HEK293 (cell line): ENCODE measurements around the gene MRPL28.
A peak's percentile ranks its signal among the peaks of the same experiment; 100 is the strongest.
"Not testable (repeated sequence)": the region's sequence is repeated elsewhere in the genome, so short reads cannot be mapped to it uniquely, and the experiment has no call there.

Source experiments
- CTCF ChIA-PET: fragments of 350-600 bp; formaldehyde crosslinking; extraction: SDS; loops from one replicate; lab custom pipeline; 2021; ENCODE audit warnings: antibody characterized with exemption; lab: Yijun Ruan, JAX
- POLR2A ChIA-PET: fragments of 300-600 bp; formaldehyde crosslinking; extraction: SDS; loops from one replicate; lab custom pipeline; 2020; ENCODE audit warnings: antibody characterized with exemption, inconsistent platforms; lab: Yijun Ruan, JAX
- H3K27ac ChIP-seq: fragments of 200-500 bp; sonication (Bioruptor generic); 2 replicates; pipeline ENCODE4 v1.5.1; 2014; ENCODE audit warnings: low read depth, low read length, control low read depth, inconsistent platforms; ENCODE audit errors: extremely low read depth
- H3K36me3 ChIP-seq, 2 experiments: fragments of 200-500 bp in 1 of 2; sonication (Bioruptor generic) in 1 of 2; 1 replicate in 1 of 2; 2 replicates in 1 of 2; pipeline ENCODE4 v1.5.1; 2014 to 2017; ENCODE audit warnings: inconsistent platforms in 2 of 2, low read length in 2 of 2; ENCODE audit not compliant: control insufficient read depth in 2 of 2, insufficient read depth in 1 of 2
- H3K4me1 ChIP-seq: fragments of 200-500 bp; sonication (Bioruptor generic); 2 replicates; pipeline ENCODE4 v1.5.1; 2014; ENCODE audit warnings: mild to moderate bottlenecking, low read length, inconsistent platforms; ENCODE audit not compliant: control insufficient read depth, insufficient read depth
- H3K4me3 ChIP-seq: 2 replicates; pipeline ENCODE4 v1.5.1; 2011; ENCODE audit warnings: low read depth, mild to moderate bottlenecking, control low read depth, low read length, moderate library complexity
- H3K9me3 ChIP-seq: fragments of 200-500 bp; sonication (Bioruptor generic); 2 replicates; pipeline ENCODE4 v1.5.1; 2014; ENCODE audit warnings: low read depth, low read length, inconsistent platforms; ENCODE audit not compliant: control insufficient read depth, insufficient read depth
- BCL11B ChIP-seq: fragments of 450-650 bp; formaldehyde crosslinking; IDR thresholded peaks from 2 replicates; pipeline ENCODE4 v1.5.1; 2016; ENCODE audit warnings: low read depth, missing biosample characterization, missing genetic modification characterization
- GFI1B ChIP-seq: fragments of 450-650 bp; formaldehyde crosslinking; IDR thresholded peaks from 2 replicates; pipeline ENCODE4 v1.5.1; 2016; ENCODE audit warnings: missing biosample characterization, missing genetic modification characterization
- KLF1 ChIP-seq: fragments of 450-650 bp; formaldehyde crosslinking; IDR thresholded peaks from 2 replicates; pipeline ENCODE4 v1.5.1; 2016; ENCODE audit warnings: missing biosample characterization, missing genetic modification characterization
- SCRT1 ChIP-seq: fragments of 450-650 bp; formaldehyde crosslinking; IDR thresholded peaks from 2 replicates; pipeline ENCODE4 v1.5.1; 2016; ENCODE audit warnings: missing biosample characterization, missing genetic modification characterization, borderline replicate concordance
- SCRT2 ChIP-seq: fragments of 450-650 bp; formaldehyde crosslinking; IDR thresholded peaks from 2 replicates; pipeline ENCODE4 v1.5.1; 2016; ENCODE audit warnings: missing biosample characterization, missing genetic modification characterization
- TCF7L2 ChIP-seq: IDR thresholded peaks from 2 replicates; pipeline ENCODE4 v1.6.1; 2011; ENCODE audit warnings: low read depth, mild to moderate bottlenecking, inconsistent platforms, low read length, moderate library complexity, borderline replicate concordance
- ZBTB17 ChIP-seq: fragments of 450-650 bp; formaldehyde crosslinking; IDR thresholded peaks from 2 replicates; pipeline ENCODE4 v1.5.1; 2016; ENCODE audit warnings: missing biosample characterization, missing genetic modification characterization
- ZBTB20 ChIP-seq: fragments of 450-650 bp; formaldehyde crosslinking; IDR thresholded peaks from 2 replicates; pipeline ENCODE4 v1.5.1; 2016; ENCODE audit warnings: missing biosample characterization, missing genetic modification characterization
- ZFP37 ChIP-seq: fragments of 450-650 bp; formaldehyde crosslinking; IDR thresholded peaks from 2 replicates; pipeline ENCODE4 v1.5.1; 2016; ENCODE audit warnings: missing biosample characterization, missing genetic modification characterization
- ZNF2 ChIP-seq: fragments of 450-650 bp; formaldehyde crosslinking; IDR thresholded peaks from 2 replicates; pipeline ENCODE4 v1.5.1; 2016; ENCODE audit warnings: missing biosample characterization, missing genetic modification characterization
- ZNF24 ChIP-seq: fragments of 450-650 bp; formaldehyde crosslinking; IDR thresholded peaks from 2 replicates; pipeline ENCODE4 v1.5.1; 2016; ENCODE audit warnings: missing biosample characterization, missing genetic modification characterization
- ZNF341 ChIP-seq: fragments of 450-650 bp; formaldehyde crosslinking; IDR thresholded peaks from 2 replicates; pipeline ENCODE4; 2016; ENCODE audit warnings: low read depth, missing biosample characterization, missing genetic modification characterization
- ZNF391 ChIP-seq: fragments of 450-650 bp; formaldehyde crosslinking; IDR thresholded peaks from 2 replicates; pipeline ENCODE4 v1.5.1; 2016; ENCODE audit warnings: low read depth, missing biosample characterization, missing genetic modification characterization, borderline replicate concordance
- ZNF394 ChIP-seq: fragments of 450-650 bp; formaldehyde crosslinking; IDR thresholded peaks from 2 replicates; pipeline ENCODE4 v1.5.1; 2016; ENCODE audit warnings: missing biosample characterization, missing genetic modification characterization, mild to moderate bottlenecking, moderate library complexity, borderline replicate concordance
- ZNF423 ChIP-seq: fragments of 450-650 bp; formaldehyde crosslinking; IDR thresholded peaks from 2 replicates; pipeline ENCODE4 v1.5.1; 2016; ENCODE audit warnings: missing biosample characterization, missing genetic modification characterization
- ZNF621 ChIP-seq: fragments of 450-650 bp; formaldehyde crosslinking; IDR thresholded peaks from 2 replicates; pipeline ENCODE4 v1.5.1; 2017; ENCODE audit warnings: missing biosample characterization, missing genetic modification characterization
- ZNF670 ChIP-seq: fragments of 450-650 bp; formaldehyde crosslinking; IDR thresholded peaks from 2 replicates; pipeline ENCODE4 v1.5.1; 2016; ENCODE audit warnings: missing biosample characterization, missing genetic modification characterization, low read depth
- ZNF747 ChIP-seq: fragments of 450-650 bp; formaldehyde crosslinking; IDR thresholded peaks from 2 replicates; pipeline ENCODE4 v1.5.1; 2016; ENCODE audit warnings: missing biosample characterization, missing genetic modification characterization
- ZXDB ChIP-seq: fragments of 450-650 bp; formaldehyde crosslinking; IDR thresholded peaks from 2 replicates; pipeline ENCODE4 v1.5.1; 2016; ENCODE audit warnings: missing biosample characterization, missing genetic modification characterization
- TF ChIP-seq, protein P1 (sequence below): fragments of 450-650 bp; formaldehyde crosslinking; IDR thresholded peaks from 2 replicates; pipeline ENCODE4 v1.5.1; 2016; ENCODE audit warnings: missing biosample characterization, missing genetic modification characterization
- TF ChIP-seq, protein P2 (sequence below): fragments of 450-650 bp; formaldehyde crosslinking; IDR thresholded peaks from 2 replicates; pipeline ENCODE4 v1.5.1; 2016; ENCODE audit warnings: missing biosample characterization, missing genetic modification characterization

MRPL28 gene

DNA sequence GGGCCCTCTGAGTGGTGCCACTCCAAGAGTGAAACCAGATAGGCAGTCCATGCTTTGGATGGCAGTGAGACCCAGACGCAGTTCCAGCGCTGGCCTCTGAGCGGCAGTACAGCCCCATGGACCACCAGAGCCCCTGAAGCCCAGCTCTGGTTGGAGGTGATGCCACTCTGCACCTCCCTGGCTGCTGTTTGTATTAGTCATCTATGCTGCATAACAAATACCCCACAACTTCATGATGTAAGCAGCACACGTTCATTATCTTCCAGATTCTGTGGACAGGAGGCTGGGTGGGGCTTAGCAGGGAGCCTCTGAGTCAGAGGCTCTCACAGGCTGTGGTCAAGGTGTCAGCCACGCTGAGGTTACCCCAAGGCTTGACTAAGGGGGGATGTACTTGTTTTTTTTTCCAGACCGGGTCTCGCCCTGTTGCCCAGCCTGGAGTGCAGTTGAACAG lies 21.6 kb upstream of the MRPL28 start (continued):
- TF ChIP-seq ZBTB17 (tag by site-specific recombination) (peak; percentile 79), TCF7L2 (no peak), BCL11B (tag by site-specific recombination) (no peak), ZNF423 (tag by site-specific recombination) (no peak), ZNF24 (tag by site-specific recombination) (peak; percentile 73), ZNF747 (no peak), ZXDB (peak; percentile 58), ZNF391 (0 out of 2 replicates have a peak, but pooled peaks have one; percentile 19), ZNF621 (no peak), GFI1B (0 out of 2 replicates have a peak, but pooled peaks have one; percentile 13), ZFP37 (no peak)

DNA sequence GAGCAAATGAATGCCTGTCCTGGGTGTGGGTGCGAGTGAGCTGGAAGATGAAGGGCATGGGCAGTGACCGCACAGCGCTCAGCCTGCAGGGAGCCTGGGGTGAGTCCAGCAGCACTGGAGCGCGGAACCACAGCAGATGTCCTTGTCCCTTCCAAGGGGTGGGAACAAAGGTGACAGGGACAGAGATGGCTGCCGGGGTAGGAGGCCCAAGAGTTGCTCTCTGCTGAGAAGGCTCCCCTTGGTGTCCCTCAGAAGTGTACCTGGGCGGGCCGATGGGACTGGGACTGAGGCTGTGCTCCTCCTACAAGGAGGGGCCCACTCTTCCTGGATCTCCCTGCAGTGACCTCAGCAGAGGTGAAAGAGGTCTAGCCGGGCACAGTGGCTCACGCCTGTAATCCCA lies 19.0 kb upstream of the MRPL28 start:
- no peak overlapping the region for H3K27ac ChIP-seq
- H3K4me1 ChIP-seq = no peaks in the 10 kb centered on the region
- no peaks in the 10 kb centered on the region for H3K9me3 ChIP-seq
- TF ChIP-seq ZNF341 (no peak), KLF1 (tag by site-specific recombination) (0 out of 2 replicates have a peak, but pooled peaks have one; percentile 14), ZNF394 (tag by site-specific recombination) (no peak), ZFP37 (no peak), ZNF670 (tag by site-specific recombination) (no peak), ZNF2 (tag by site-specific recombination) (no peak)
- POLR2A ChIA-PET = interaction anchor here (0.6 to 0.8 kb wide), 3 partner anchors 12 to 67 kb away, joined by 3 read pairs; partner anchors contain the start of gene DECR2
- CTCF ChIA-PET = interaction anchor here (0.7 to 1.2 kb wide), 2 partner anchors 22 to 106 kb away, joined by 3 to 6 read pairs; no protein-coding TSS in a partner anchor
- H3K36me3 ChIP-seq = no peaks in the 10 kb centered on the region
- H3K4me3 ChIP-seq = no peak overlapping the region

DNA sequence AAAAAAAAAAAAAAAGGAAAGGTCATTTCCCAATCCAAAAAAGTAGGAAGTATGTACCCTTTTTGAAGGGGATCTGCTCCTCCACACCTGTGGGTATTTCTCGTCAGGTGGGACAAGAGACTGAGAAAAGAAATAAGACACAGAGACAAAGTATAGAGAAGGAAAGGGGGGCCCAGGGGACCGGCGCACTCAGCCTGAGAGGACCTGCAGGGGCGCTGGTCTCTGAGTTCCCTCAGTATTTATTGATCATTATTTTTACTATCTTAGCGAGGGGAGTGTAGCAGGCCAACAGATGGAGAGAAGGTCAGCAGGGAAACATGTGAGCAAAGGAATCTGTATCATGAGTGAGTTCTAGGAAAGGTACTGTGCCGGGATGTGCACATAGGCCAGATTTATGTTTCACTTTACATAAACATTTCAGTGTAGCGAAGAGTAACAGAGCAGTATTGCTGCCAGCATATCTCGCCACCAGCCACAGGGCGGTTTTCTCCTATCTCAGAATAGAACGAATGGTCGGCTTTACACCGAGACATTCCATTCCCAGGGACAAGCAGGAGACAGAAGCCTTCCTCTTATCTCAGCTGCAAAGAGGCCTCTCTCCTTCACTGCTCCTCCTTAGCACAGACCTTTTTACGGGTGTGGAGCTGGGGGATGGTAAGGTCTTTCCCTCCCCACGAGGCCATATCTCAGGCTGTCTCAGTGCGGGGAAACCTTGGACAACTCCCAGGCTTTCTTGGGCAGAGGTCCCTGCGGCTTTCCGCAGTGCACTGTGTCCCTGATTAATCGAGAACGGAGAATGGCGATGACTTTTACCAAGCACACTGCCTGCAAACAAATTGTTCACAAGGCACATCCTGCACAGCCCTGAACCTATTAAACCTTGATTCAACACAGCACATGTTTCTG lies 17.7 kb upstream of the MRPL28 start:
- POLR2A ChIA-PET = interaction anchor here (0.7 kb wide), 1 partner anchor 8 kb away, joined by 3 read pairs; no protein-coding TSS in a partner anchor
- H3K9me3 ChIP-seq, H3K4me3 ChIP-seq, CTCF ChIA-PET, H3K36me3 ChIP-seq: not testable (repeated sequence)
- TF ChIP-seq, protein P1, sequence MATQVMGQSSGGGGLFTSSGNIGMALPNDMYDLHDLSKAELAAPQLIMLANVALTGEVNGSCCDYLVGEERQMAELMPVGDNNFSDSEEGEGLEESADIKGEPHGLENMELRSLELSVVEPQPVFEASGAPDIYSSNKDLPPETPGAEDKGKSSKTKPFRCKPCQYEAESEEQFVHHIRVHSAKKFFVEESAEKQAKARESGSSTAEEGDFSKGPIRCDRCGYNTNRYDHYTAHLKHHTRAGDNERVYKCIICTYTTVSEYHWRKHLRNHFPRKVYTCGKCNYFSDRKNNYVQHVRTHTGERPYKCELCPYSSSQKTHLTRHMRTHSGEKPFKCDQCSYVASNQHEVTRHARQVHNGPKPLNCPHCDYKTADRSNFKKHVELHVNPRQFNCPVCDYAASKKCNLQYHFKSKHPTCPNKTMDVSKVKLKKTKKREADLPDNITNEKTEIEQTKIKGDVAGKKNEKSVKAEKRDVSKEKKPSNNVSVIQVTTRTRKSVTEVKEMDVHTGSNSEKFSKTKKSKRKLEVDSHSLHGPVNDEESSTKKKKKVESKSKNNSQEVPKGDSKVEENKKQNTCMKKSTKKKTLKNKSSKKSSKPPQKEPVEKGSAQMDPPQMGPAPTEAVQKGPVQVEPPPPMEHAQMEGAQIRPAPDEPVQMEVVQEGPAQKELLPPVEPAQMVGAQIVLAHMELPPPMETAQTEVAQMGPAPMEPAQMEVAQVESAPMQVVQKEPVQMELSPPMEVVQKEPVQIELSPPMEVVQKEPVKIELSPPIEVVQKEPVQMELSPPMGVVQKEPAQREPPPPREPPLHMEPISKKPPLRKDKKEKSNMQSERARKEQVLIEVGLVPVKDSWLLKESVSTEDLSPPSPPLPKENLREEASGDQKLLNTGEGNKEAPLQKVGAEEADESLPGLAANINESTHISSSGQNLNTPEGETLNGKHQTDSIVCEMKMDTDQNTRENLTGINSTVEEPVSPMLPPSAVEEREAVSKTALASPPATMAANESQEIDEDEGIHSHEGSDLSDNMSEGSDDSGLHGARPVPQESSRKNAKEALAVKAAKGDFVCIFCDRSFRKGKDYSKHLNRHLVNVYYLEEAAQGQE (tag by site-specific recombination) = peak; percentile 72
- TF ChIP-seq SCRT1 (tag by site-specific recombination) (0 out of 2 replicates have a peak, but pooled peaks have one; percentile 25), ZBTB17 (tag by site-specific recombination) (peak; percentile 46; the same call in 1 of the 2 replicates), SCRT2 (tag by site-specific recombination) (0 out of 2 replicates have a peak, but pooled peaks have one; percentile 23), ZBTB20 (peak; percentile 76)
- TF ChIP-seq, protein P2, sequence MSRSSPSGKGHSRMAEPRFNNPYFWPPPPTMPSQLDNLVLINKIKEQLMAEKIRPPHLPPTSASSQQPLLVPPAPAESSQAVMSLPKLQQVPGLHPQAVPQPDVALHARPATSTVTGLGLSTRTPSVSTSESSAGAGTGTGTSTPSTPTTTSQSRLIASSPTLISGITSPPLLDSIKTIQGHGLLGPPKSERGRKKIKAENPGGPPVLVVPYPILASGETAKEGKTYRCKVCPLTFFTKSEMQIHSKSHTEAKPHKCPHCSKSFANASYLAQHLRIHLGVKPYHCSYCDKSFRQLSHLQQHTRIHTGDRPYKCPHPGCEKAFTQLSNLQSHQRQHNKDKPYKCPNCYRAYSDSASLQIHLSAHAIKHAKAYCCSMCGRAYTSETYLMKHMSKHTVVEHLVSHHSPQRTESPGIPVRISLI = peak; percentile 47
- TF ChIP-seq, all 188 proteins: peak for 6; not testable (repeated sequence) for 182
- H3K27ac ChIP-seq, H3K4me1 ChIP-seq: not testable (repeated sequence)
